SK-N-SH (cell line): ENCODE data around the gene ARHGEF7. TPM values are rescaled to one million over a fixed set of nuclear protein-coding genes. Genes with fewer than 3 reads are reported as not detected.

ENCODE experiments used
- CTCF ChIA-PET: fragments of 300-600, 350-600 bp; formaldehyde crosslinking; extraction: SDS; loops from one replicate; lab custom pipeline; 2021; lab: Yijun Ruan, JAX
- POLR2A ChIA-PET: fragments of 350-600 bp; sonication (Branson Sonifier 250); formaldehyde crosslinking; extraction: SDS; loops from one replicate; lab custom pipeline; 2020; ENCODE audit warnings: antibody characterized with exemption, inconsistent platforms; lab: Yijun Ruan, JAX
- DNase-seq: peaks from one replicate; pipeline ENCODE4 v3.0.0; 2012
- H2AFZ ChIP-seq: fragments of 200-600 bp; sonication (generic); 2 replicates; pipeline ENCODE4 v1.8.1; 2016; ENCODE audit warnings: antibody characterized with exemption, mild to moderate bottlenecking, low read depth
- H3F3A ChIP-seq: fragments of 200-600 bp; sonication (generic); replicated peaks from 2 replicates; pipeline ENCODE3; 2016; ENCODE audit warnings: antibody characterized with exemption, mild to moderate bottlenecking; ENCODE audit not compliant: insufficient read depth
- H3K27ac ChIP-seq, 2 experiments: fragments of 200-500 bp in 1 of 2; fragments of 200-600 bp in 1 of 2; sonication (Bioruptor generic) in 1 of 2; sonication (generic), shearing (Covaris generic) in 1 of 2; 2 replicates each; pipeline versions ENCODE4 v1.5.1 to v1.6.1; 2014 to 2016; ENCODE audit warnings: low read depth in 2 of 2, inconsistent platforms in 1 of 2, low read length in 1 of 2, mild to moderate bottlenecking in 1 of 2, mixed read lengths in 1 of 2
- H3K27me3 ChIP-seq: fragments of 200-600 bp; sonication (generic), shearing (Covaris generic); 2 replicates; pipeline ENCODE4 v1.6.1; 2016; ENCODE audit warnings: mixed run types; ENCODE audit not compliant: insufficient read depth
- H3K36me3 ChIP-seq, 2 experiments: fragments of 200-500 bp in 1 of 2; fragments of 200-600 bp in 1 of 2; sonication (Bioruptor generic) in 1 of 2; sonication (generic) in 1 of 2; replicated peaks in 1 of 2; 2 replicates each; pipeline versions ENCODE3 to v1.5.1; 2014 to 2016; ENCODE audit warnings: low read length in 1 of 2, mild to moderate bottlenecking in 1 of 2; ENCODE audit not compliant: insufficient read depth in 2 of 2, control insufficient read depth in 1 of 2
- H3K4me1 ChIP-seq, 2 experiments: fragments of 200-500 bp in 1 of 2; fragments of 200-600 bp in 1 of 2; sonication (Bioruptor generic) in 1 of 2; sonication (generic), shearing (Covaris generic) in 1 of 2; 2 replicates each; pipeline versions ENCODE4 v1.5.1 to v1.6.1; 2014 to 2016; ENCODE audit warnings: low read depth in 1 of 2, low read length in 1 of 2, mixed run types in 1 of 2; ENCODE audit not compliant: insufficient read depth in 2 of 2, control insufficient read depth in 1 of 2
- H3K4me2 ChIP-seq: fragments of 200-600 bp; sonication (generic), shearing (Covaris generic); 2 replicates; pipeline ENCODE4 v1.6.1; 2017; ENCODE audit warnings: mixed run types
- H3K4me3 ChIP-seq, 2 experiments: fragments of 200-500 bp in 1 of 2; fragments of 200-600 bp in 1 of 2; sonication (Bioruptor generic) in 1 of 2; sonication (generic), shearing (Covaris generic) in 1 of 2; 2 replicates each; pipeline versions ENCODE4 v1.5.1 to v1.8.1; 2014 to 2016; ENCODE audit warnings: low read depth in 2 of 2, inconsistent platforms in 1 of 2, low read length in 1 of 2, mild to moderate bottlenecking in 1 of 2, mixed read lengths in 1 of 2, moderate library complexity in 1 of 2
- H3K79me2 ChIP-seq: fragments of 200-600 bp; sonication (generic); 2 replicates; pipeline ENCODE4 v1.8.1; 2017; ENCODE audit warnings: mild to moderate bottlenecking; ENCODE audit not compliant: insufficient read depth
- H3K9ac ChIP-seq: fragments of 200-600 bp; sonication (generic); 2 replicates; pipeline ENCODE4 v1.6.1; 2017; ENCODE audit warnings: mixed run types
- H3K9me2 ChIP-seq: fragments of 200-600 bp; sonication (generic); 2 replicates; pipeline ENCODE4 v1.6.1; 2017; ENCODE audit warnings: mixed run types
- H3K9me3 ChIP-seq: fragments of 200-600 bp; sonication (generic); 2 replicates; pipeline ENCODE4 v1.6.1; 2017; ENCODE audit warnings: mixed run types, mild to moderate bottlenecking, moderate library complexity
- H4K20me1 ChIP-seq: fragments of 200-600 bp; sonication (generic); 2 replicates; pipeline ENCODE4 v1.6.1; 2017; ENCODE audit warnings: mild to moderate bottlenecking, mixed run types; ENCODE audit not compliant: insufficient read depth
- CHD2 ChIP-seq: fragments of 150-350 bp; IDR thresholded peaks from 2 replicates; pipeline ENCODE4 v1.6.1; 2018; ENCODE audit warnings: low read length; ENCODE audit not compliant: partially characterized antibody
- EP300 ChIP-seq, 2 experiments: IDR thresholded peaks; 2 replicates each; pipeline versions ENCODE4 v1.4.0 to v1.6.1; 2012; ENCODE audit warnings: borderline replicate concordance in 1 of 2, low read depth in 1 of 2, low read length in 1 of 2
- FOSL2 ChIP-seq: IDR thresholded peaks from 2 replicates; pipeline ENCODE4 v1.4.0; 2012; ENCODE audit warnings: low read depth, mild to moderate bottlenecking, moderate library complexity, borderline replicate concordance
- GABPA ChIP-seq: IDR thresholded peaks from 2 replicates; pipeline ENCODE4 v1.4.0; 2012; ENCODE audit warnings: low read depth, mild to moderate bottlenecking
- JUND ChIP-seq: IDR thresholded peaks from 2 replicates; pipeline ENCODE4 v1.4.0; 2012
- NFIC ChIP-seq: IDR thresholded peaks from 2 replicates; pipeline ENCODE4 v1.4.0; 2012; ENCODE audit warnings: borderline replicate concordance
- POLR2AphosphoS5 ChIP-seq: IDR thresholded peaks from 2 replicates; pipeline ENCODE4 v1.6.1; 2012; ENCODE audit warnings: low read depth, low read length
- RAD21 ChIP-seq: IDR thresholded peaks from 2 replicates; pipeline ENCODE4 v1.6.1; 2012; ENCODE audit warnings: mild to moderate bottlenecking, low read length
- RCOR1 ChIP-seq: fragments of 150-350 bp; IDR thresholded peaks from 2 replicates; pipeline ENCODE4 v1.6.1; 2017; ENCODE audit warnings: antibody characterized with exemption, low read length
- RFX5 ChIP-seq: IDR thresholded peaks from 2 replicates; pipeline ENCODE4 v1.6.1; 2012; ENCODE audit warnings: mild to moderate bottlenecking, improper control_type of control experiment, low read length
- SMC3 ChIP-seq: IDR thresholded peaks from 2 replicates; pipeline ENCODE4 v1.6.1; 2012; ENCODE audit warnings: low read depth, low read length, improper control_type of control experiment
- TCF12 ChIP-seq: IDR thresholded peaks from 2 replicates; pipeline ENCODE4 v1.4.0; 2012
- YY1 ChIP-seq: IDR thresholded peaks from 2 replicates; pipeline ENCODE4 v1.4.0; 2012; ENCODE audit warnings: low read depth, mild to moderate bottlenecking
- WGBS: methylation state at CpG from one replicate; pipeline ENCODE4 v1.1.6; 2017; ENCODE audit warnings: low lambda C conversion rate; 5-methylcytosine and 5-hydroxymethylcytosine counted together
- polyA plus RNA-seq, 3 experiments: library from polyadenylated mRNA; depleted of rRNA; stranded (reverse); fragments of >200 nt; gene quantifications; 2 replicates each; pipeline ENCODE4 v1.2.3, GENCODE V29; 2012
- TF ChIP-seq, protein P1 (sequence below): IDR thresholded peaks from 2 replicates; pipeline ENCODE4 v1.4.0; 2012; ENCODE audit warnings: low read depth
- TF ChIP-seq, protein P2 (sequence below): IDR thresholded peaks from 2 replicates; pipeline ENCODE4 v1.4.0; 2012; ENCODE audit warnings: low read depth, borderline replicate concordance
- TF ChIP-seq, protein P3 (sequence below): IDR thresholded peaks from 2 replicates; pipeline ENCODE4 v1.6.1; 2012; ENCODE audit warnings: mild to moderate bottlenecking, low read depth, low read length, moderate library complexity
- TF ChIP-seq, protein P4 (sequence below): fragments of 200-600 bp; sonication (generic); IDR thresholded peaks from 2 replicates; pipeline ENCODE4 v1.6.1; 2017; ENCODE audit warnings: antibody characterized with exemption, mild to moderate bottlenecking, moderate library complexity

ARHGEF7 gene
- polyA plus RNA-seq, 1 of the 3 experiments (the other 2 are of a cell fraction): 21.6 TPM

DNA sequence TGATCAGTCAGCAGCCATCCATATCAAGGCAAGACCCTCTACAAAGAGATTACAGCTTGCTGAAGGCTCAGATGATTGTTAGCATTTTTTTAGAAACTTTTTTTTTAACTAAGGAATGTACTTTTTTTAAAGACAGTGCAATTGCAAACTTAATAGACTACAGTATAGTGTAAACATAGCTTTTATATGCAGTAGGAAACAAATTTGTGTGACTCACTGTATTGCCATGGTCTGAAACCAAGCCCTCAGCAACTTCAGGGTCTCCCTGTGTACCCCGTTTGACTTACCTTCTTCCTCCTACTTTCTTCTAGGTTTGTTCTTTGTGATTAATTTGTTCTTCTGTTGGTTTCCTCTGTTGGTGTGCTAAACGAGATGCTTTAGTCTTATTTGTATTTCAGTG lies 112.3 kb downstream of the ARHGEF7 start:
- peaks cover 0 to 10% of the 10 kb centered on the region in 2 experiments; a peak in 2 of 4 replicates for H3K4me1 ChIP-seq
- H3F3A ChIP-seq: peaks cover 4% of the 10 kb centered on the region
- H3K9me3 ChIP-seq: no peaks in the 10 kb centered on the region
- H3K27me3 ChIP-seq: no peaks in the 10 kb centered on the region
- CTCF ChIA-PET: interaction anchor here (0.7 kb wide), 1 partner anchor 12 kb away, joined by 3 read pairs; no protein-coding TSS in a partner anchor
- peaks cover 44% of the 10 kb centered on the region; the same call in 1 of the 2 replicates for H3K79me2 ChIP-seq
- no peak overlapping the region for H2AFZ ChIP-seq
- H4K20me1 ChIP-seq: peaks cover 4% of the 10 kb centered on the region
- POLR2A ChIA-PET: no interaction called here
- WGBS: 81% methylated on average over 2 of the region's 2 CpGs
- H3K4me3 ChIP-seq: no peak overlapping the region
- H3K9me2 ChIP-seq: no peaks in the 10 kb centered on the region
- DNase-seq: no peak
- TF ChIP-seq YY1 (no peak), RCOR1 (no peak), GABPA (no peak), RFX5 (no peak), JUND (no peak), EP300 (IDR thresholded peaks at IDR 0.05; ENCODE audit: borderline replicate concordance in 1 of 2, low read depth in 1 of 2, low read length in 1 of 2) (no peak), POLR2AphosphoS5 (no peak), NFIC (no peak), SMC3 (no peak), RAD21 (no peak), TCF12 (no peak), FOSL2 (no peak), CHD2 (no peak)
- TF ChIP-seq, protein P1, sequence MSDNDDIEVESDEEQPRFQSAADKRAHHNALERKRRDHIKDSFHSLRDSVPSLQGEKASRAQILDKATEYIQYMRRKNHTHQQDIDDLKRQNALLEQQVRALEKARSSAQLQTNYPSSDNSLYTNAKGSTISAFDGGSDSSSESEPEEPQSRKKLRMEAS: no peak
- TF ChIP-seq, protein P2, sequence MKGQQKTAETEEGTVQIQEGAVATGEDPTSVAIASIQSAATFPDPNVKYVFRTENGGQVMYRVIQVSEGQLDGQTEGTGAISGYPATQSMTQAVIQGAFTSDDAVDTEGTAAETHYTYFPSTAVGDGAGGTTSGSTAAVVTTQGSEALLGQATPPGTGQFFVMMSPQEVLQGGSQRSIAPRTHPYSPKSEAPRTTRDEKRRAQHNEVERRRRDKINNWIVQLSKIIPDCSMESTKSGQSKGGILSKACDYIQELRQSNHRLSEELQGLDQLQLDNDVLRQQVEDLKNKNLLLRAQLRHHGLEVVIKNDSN: no peak
- TF ChIP-seq, protein P3, sequence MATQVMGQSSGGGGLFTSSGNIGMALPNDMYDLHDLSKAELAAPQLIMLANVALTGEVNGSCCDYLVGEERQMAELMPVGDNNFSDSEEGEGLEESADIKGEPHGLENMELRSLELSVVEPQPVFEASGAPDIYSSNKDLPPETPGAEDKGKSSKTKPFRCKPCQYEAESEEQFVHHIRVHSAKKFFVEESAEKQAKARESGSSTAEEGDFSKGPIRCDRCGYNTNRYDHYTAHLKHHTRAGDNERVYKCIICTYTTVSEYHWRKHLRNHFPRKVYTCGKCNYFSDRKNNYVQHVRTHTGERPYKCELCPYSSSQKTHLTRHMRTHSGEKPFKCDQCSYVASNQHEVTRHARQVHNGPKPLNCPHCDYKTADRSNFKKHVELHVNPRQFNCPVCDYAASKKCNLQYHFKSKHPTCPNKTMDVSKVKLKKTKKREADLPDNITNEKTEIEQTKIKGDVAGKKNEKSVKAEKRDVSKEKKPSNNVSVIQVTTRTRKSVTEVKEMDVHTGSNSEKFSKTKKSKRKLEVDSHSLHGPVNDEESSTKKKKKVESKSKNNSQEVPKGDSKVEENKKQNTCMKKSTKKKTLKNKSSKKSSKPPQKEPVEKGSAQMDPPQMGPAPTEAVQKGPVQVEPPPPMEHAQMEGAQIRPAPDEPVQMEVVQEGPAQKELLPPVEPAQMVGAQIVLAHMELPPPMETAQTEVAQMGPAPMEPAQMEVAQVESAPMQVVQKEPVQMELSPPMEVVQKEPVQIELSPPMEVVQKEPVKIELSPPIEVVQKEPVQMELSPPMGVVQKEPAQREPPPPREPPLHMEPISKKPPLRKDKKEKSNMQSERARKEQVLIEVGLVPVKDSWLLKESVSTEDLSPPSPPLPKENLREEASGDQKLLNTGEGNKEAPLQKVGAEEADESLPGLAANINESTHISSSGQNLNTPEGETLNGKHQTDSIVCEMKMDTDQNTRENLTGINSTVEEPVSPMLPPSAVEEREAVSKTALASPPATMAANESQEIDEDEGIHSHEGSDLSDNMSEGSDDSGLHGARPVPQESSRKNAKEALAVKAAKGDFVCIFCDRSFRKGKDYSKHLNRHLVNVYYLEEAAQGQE: no peak
- TF ChIP-seq, protein P4, sequence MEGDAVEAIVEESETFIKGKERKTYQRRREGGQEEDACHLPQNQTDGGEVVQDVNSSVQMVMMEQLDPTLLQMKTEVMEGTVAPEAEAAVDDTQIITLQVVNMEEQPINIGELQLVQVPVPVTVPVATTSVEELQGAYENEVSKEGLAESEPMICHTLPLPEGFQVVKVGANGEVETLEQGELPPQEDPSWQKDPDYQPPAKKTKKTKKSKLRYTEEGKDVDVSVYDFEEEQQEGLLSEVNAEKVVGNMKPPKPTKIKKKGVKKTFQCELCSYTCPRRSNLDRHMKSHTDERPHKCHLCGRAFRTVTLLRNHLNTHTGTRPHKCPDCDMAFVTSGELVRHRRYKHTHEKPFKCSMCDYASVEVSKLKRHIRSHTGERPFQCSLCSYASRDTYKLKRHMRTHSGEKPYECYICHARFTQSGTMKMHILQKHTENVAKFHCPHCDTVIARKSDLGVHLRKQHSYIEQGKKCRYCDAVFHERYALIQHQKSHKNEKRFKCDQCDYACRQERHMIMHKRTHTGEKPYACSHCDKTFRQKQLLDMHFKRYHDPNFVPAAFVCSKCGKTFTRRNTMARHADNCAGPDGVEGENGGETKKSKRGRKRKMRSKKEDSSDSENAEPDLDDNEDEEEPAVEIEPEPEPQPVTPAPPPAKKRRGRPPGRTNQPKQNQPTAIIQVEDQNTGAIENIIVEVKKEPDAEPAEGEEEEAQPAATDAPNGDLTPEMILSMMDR: no peak
- H3K27ac ChIP-seq: no peak overlapping the region
- no peak overlapping the region for H3K9ac ChIP-seq
- peaks cover 0 to 19% of the 10 kb centered on the region in 2 experiments for H3K36me3 ChIP-seq
- no peak overlapping the region for H3K4me2 ChIP-seq
